ENCODE measurements around the gene CALHM6.

- no peak for TF ChIP-seq YY1 (IDR thresholded peaks at IDR 0.05; ENCODE audit: insufficient read depth, insufficient read length)
- no peak for TF ChIP-seq ZNF274 (IDR thresholded peaks at IDR 0.05; ENCODE audit: low read depth, low read length)
Measured at GRCh38 chr6:116444092-116444491, 17.1 kb upstream of the CALHM6 start.
